B cell (primary cell): ENCODE results near the gene FERMT3. TPM values are rescaled to one million over a fixed set of nuclear protein-coding genes. Genes with fewer than 3 reads are reported as not detected.
A peak's percentile ranks its signal among the peaks of the same experiment; 100 is the strongest.

Source experiments
- ATAC-seq: fragments of 200-7000 bp; cut with Tn5 transposase; one replicate; pipeline ENCODE4 v1.10.0; 2021; ENCODE audit warnings: low read depth, mild to moderate bottlenecking, moderate number of reproducible peaks, moderate library complexity
- CTCF ChIA-PET: fragments of 350-600 bp; sonication (Branson Sonifier 250); formaldehyde crosslinking; loops from one replicate; lab custom pipeline; 2021; ENCODE audit warnings: antibody characterized with exemption, inconsistent platforms; lab: Charles Lee
- POLR2A ChIA-PET: fragments of 350-600 bp; sonication (Branson Sonifier 250); formaldehyde crosslinking; loops from one replicate; lab custom pipeline; 2021; ENCODE audit warnings: antibody characterized with exemption; lab: Charles Lee
- DNase-seq: peaks from one replicate; pipeline ENCODE4 v3.0.0; 2013
- H2AFZ ChIP-seq: 2 replicates; pipeline ENCODE4 v1.6.1; 2012; ENCODE audit warnings: mild to moderate bottlenecking, low read depth, low read length; ENCODE audit not compliant: insufficient read depth, poor library complexity, severe bottlenecking
- H3K27ac ChIP-seq, 2 donors: 1 replicate in 1 of 2; 2 replicates in 1 of 2; pipeline ENCODE4 v1.5.1; 2012 to 2013; ENCODE audit warnings: low read length in 2 of 2, mild to moderate bottlenecking in 2 of 2, moderate library complexity in 1 of 2
- H3K27me3 ChIP-seq, 4 experiments: fragments of 200-600 bp in 1 of 4; sonication (generic) in 1 of 4; replicated peaks in 1 of 4; 1 replicate in 2 of 4; 2 replicates in 2 of 4; pipeline versions ENCODE4 v1.6.1 to v1.7.0; 2013 to 2016; ENCODE audit warnings: low read length in 3 of 4, mild to moderate bottlenecking in 2 of 4, mixed read lengths in 1 of 4, moderate library complexity in 1 of 4; ENCODE audit not compliant: insufficient read depth in 4 of 4, control insufficient read depth in 3 of 4; ENCODE audit errors: control extremely low read depth in 1 of 4
- H3K36me3 ChIP-seq, 2 experiments: replicated peaks in 1 of 2; 1 replicate in 1 of 2; 2 replicates in 1 of 2; pipeline versions ENCODE4 v1.6.1 to v1.7.1; 2013; ENCODE audit warnings: low read length in 1 of 2; ENCODE audit not compliant: insufficient read depth in 2 of 2, control insufficient read depth in 1 of 2; ENCODE audit errors: control extremely low read depth in 1 of 2, extremely low read depth in 1 of 2
- H3K4me1 ChIP-seq, 2 donors: fragments of 200-600 bp in 1 of 2; sonication (generic) in 1 of 2; 1 replicate in 1 of 2; 2 replicates in 1 of 2; pipeline versions ENCODE4 v1.5.1 to v1.6.1; 2013 to 2017; ENCODE audit warnings: low read length in 2 of 2; ENCODE audit not compliant: control insufficient read depth in 2 of 2, insufficient read depth in 2 of 2
- H3K4me2 ChIP-seq: replicated peaks from 2 replicates; pipeline ENCODE3; 2012; ENCODE audit warnings: mild to moderate bottlenecking, low read depth, low read length; ENCODE audit not compliant: poor library complexity, severe bottlenecking
- H3K4me3 ChIP-seq, 5 experiments: fragments of 200-600 bp in 1 of 5; sonication (generic) in 1 of 5; 1 replicate in 3 of 5; 2 replicates in 2 of 5; pipeline versions ENCODE4 v1.5.1 to v1.7.0; 2011 to 2016; ENCODE audit warnings: low read length in 4 of 5, mild to moderate bottlenecking in 4 of 5, low read depth in 2 of 5, control low read depth in 1 of 5, moderate library complexity in 1 of 5; ENCODE audit not compliant: insufficient read depth in 1 of 5; ENCODE audit errors: control extremely low read depth in 1 of 5, extremely low read depth in 1 of 5
- H3K79me2 ChIP-seq: fragments of 200-600 bp; sonication (generic); one replicate; pipeline ENCODE4 v1.6.0; 2016; ENCODE audit warnings: low read length; ENCODE audit not compliant: control insufficient read depth, insufficient read depth
- H3K9ac ChIP-seq: fragments of 200-600 bp; sonication (generic); 2 replicates; pipeline ENCODE4 v1.6.1; 2017; ENCODE audit warnings: mild to moderate bottlenecking, low read length, moderate library complexity
- H3K9me3 ChIP-seq, 3 donors: one replicate each; pipeline versions ENCODE4 v1.6.1 to v1.7.1; 2013; ENCODE audit warnings: low read length in 2 of 3; ENCODE audit not compliant: control insufficient read depth in 2 of 3, insufficient read depth in 1 of 3; ENCODE audit errors: control extremely low read depth in 1 of 3
- H4K20me1 ChIP-seq: 2 replicates; pipeline ENCODE4 v1.6.0; 2012; ENCODE audit warnings: mild to moderate bottlenecking, low read length; ENCODE audit not compliant: insufficient read depth, control insufficient read depth, poor library complexity, severe bottlenecking
- H3K27ac Mint-ChIP-seq: one replicate; pipeline ENCODE4 v1.8.0; 2021; ENCODE audit warnings: mixed read lengths
- H3K27me3 Mint-ChIP-seq: one replicate; pipeline ENCODE4 v1.8.0; 2021; ENCODE audit warnings: mixed read lengths
- H3K4me1 Mint-ChIP-seq: one replicate; pipeline ENCODE4 v1.8.0; 2021; ENCODE audit warnings: mixed read lengths
- H3K4me3 Mint-ChIP-seq: one replicate; pipeline ENCODE4 v1.8.0; 2021; ENCODE audit warnings: mixed read lengths
- H3K9me3 Mint-ChIP-seq: one replicate; pipeline ENCODE4 v1.8.0; 2022; ENCODE audit warnings: mixed read lengths; ENCODE audit not compliant: insufficient read depth
- CTCF ChIP-seq: fragments of 200-600 bp; IDR thresholded peaks from one replicate; pipeline ENCODE4 v1.8.0; 2022; ENCODE audit warnings: antibody characterized with exemption, mild to moderate bottlenecking
- EZH2 ChIP-seq: IDR thresholded peaks from 2 replicates; pipeline ENCODE4 v1.6.1; 2012; ENCODE audit warnings: borderline replicate concordance, low read depth, mild to moderate bottlenecking, moderate library complexity, low read length; ENCODE audit not compliant: insufficient read depth, poor library complexity, severe bottlenecking
- WGBS: methylation state at CpG from one replicate; pipeline ENCODE4 v1.1.5; 2013; ENCODE audit warnings: missing lambda C conversion rate; ENCODE audit not compliant: insufficient coverage; 5-methylcytosine and 5-hydroxymethylcytosine counted together
- intact Hi-C: fragments of 100-400 bp; cut with micrococcal nuclease; formaldehyde crosslinking; loops from one replicate; pipeline ENCODE4 v1.10.0; 2022
- polyA plus RNA-seq: library from polyadenylated mRNA; depleted of rRNA; stranded (reverse); fragments of >200 nt; gene quantifications from 2 replicates; pipeline ENCODE4 v1.2.3, GENCODE V29; 2012
- total RNA-seq, 2 donors: library from RNA; stranded (reverse); fragments of 120-200 nt in 1 of 2; gene quantifications; 1 replicate in 1 of 2; 2 replicates in 1 of 2; pipeline versions ENCODE4 v1.2.3 to v1.2.4, GENCODE V29; 2013 to 2022

Gene FERMT3
- total and polyA plus RNA-seq, 2 donors (not counting 1 experiment from before 2014, with no cell fraction given): 96.2 to 170 TPM

- ATAC-seq: peak; percentile 73
- Histone ChIP-seq H4K20me1 (no peaks in the 10 kb centered on the region), H3K4me2 (peak overlapping the region; percentile 92), H3K9ac (peak overlapping the region; percentile 76), H3K4me3 (peak overlapping the region; percentile 79 to 96 (median 87)), H3K9me3 (peaks cover 0 to 3% (median 0%) of the 10 kb centered on the region in 3 donors), H3K79me2 (no peaks in the 10 kb centered on the region), H3K4me1 (peaks cover 14 to 29% of the 10 kb centered on the region in 2 donors), H3K27ac (peak overlapping the region; percentile 89 to 91), H3K27me3 (no peaks in the 10 kb centered on the region), H2AFZ (peak overlapping the region; percentile 75), H3K36me3 (no peaks in the 10 kb centered on the region)
- TF ChIP-seq EZH2: no peak
- peak; percentile 37 for TF ChIP-seq CTCF
- H3K27ac Mint-ChIP-seq: peak overlapping the region; percentile 99
- intact Hi-C loops: loop anchor here (1.0 kb wide), 9 partner anchors 16 to 84 kb away; partner anchors contain the start of genes DNAJC4, FKBP2, GPR137 and NUDT22
- H3K4me1 Mint-ChIP-seq: peaks cover 19% of the 10 kb centered on the region
- DNase-seq: peak; percentile 99
- ChIA-PET CTCF (interaction anchor here (1.0 to 5.7 kb wide), 9 partner anchors 11 to 419 kb away, joined by 3 to 73 read pairs (median 11); partner anchors contain the start of genes BAD, CATSPERZ, ESRRA and FERMT3), POLR2A (interaction anchor here (0.6 to 4.6 kb wide), 19 partner anchors 14 to 1623 kb away, joined by 3 to 67 read pairs (median 4); partner anchors contain the start of genes BAD, CCDC88B, FERMT3 and FKBP2)
- H3K9me3 Mint-ChIP-seq: no peaks in the 10 kb centered on the region
- H3K4me3 Mint-ChIP-seq: peak overlapping the region; percentile 100
- under 1% methylated on average over 58 of the region's 58 CpGs for WGBS
- H3K27me3 Mint-ChIP-seq: no peaks in the 10 kb centered on the region
Observed at GRCh38 chr11:64269540-64270220, 63.2 kb downstream of the FERMT3 start.

Other genes starting within 250 kb of the FERMT3 start
- gene COX8A, start 232.1 kb upstream of the FERMT3 start, total RNA-seq: 92.6 and 99.0 TPM in 2 replicates
- 171 and 244 TPM in 2 replicates for gene COX8A, start 232.1 kb upstream of the FERMT3 start, polyA plus RNA-seq
- gene OTUB1, start 220.3 kb upstream of the FERMT3 start, total RNA-seq: 71.0 and 78.2 TPM in 2 replicates
- 93.4 and 119 TPM in 2 replicates for gene OTUB1, start 220.3 kb upstream of the FERMT3 start, polyA plus RNA-seq
- not detected in 2 replicates for gene FLRT1, start 170.8 kb upstream of the FERMT3 start, total RNA-seq
- gene FLRT1, start 170.8 kb upstream of the FERMT3 start, polyA plus RNA-seq: not detected in 2 replicates
- 6.8 and 8.6 TPM in 2 replicates for gene MACROD1, start 40.6 kb upstream of the FERMT3 start, total RNA-seq
- gene MACROD1, start 40.6 kb upstream of the FERMT3 start, polyA plus RNA-seq: 2.7 and 3.6 TPM in 2 replicates
- gene STIP1, start 20.6 kb upstream of the FERMT3 start, total RNA-seq: 78.7 and 87.8 TPM in 2 replicates
- gene STIP1, start 20.6 kb upstream of the FERMT3 start, polyA plus RNA-seq: 42.1 and 49.8 TPM in 2 replicates
- gene TRPT1, start 19.5 kb downstream of the FERMT3 start, total RNA-seq: 59.6 and 62.0 TPM in 2 replicates
- 112 and 145 TPM in 2 replicates for gene TRPT1, start 19.5 kb downstream of the FERMT3 start, polyA plus RNA-seq
- 97.2 and 104 TPM in 2 replicates for gene NUDT22, start 19.6 kb downstream of the FERMT3 start, total RNA-seq
- 109 and 139 TPM in 2 replicates for gene NUDT22, start 19.6 kb downstream of the FERMT3 start, polyA plus RNA-seq
- 65.9 and 74.4 TPM in 2 replicates for gene DNAJC4, start 23.8 kb downstream of the FERMT3 start, total RNA-seq
- gene DNAJC4, start 23.8 kb downstream of the FERMT3 start, polyA plus RNA-seq: 93.1 and 105 TPM in 2 replicates
- 152 and 153 TPM in 2 replicates for gene VEGFB, start 27.9 kb downstream of the FERMT3 start, total RNA-seq
- gene VEGFB, start 27.9 kb downstream of the FERMT3 start, polyA plus RNA-seq: 56.4 and 64.6 TPM in 2 replicates
- 23.7 and 25.7 TPM in 2 replicates for gene FKBP2, start 34.4 kb downstream of the FERMT3 start, total RNA-seq
- 38.2 and 56.5 TPM in 2 replicates for gene FKBP2, start 34.4 kb downstream of the FERMT3 start, polyA plus RNA-seq
- gene PPP1R14B, start 40.2 kb downstream of the FERMT3 start, total RNA-seq: 39.2 and 41.2 TPM in 2 replicates
- gene PPP1R14B, start 40.2 kb downstream of the FERMT3 start, polyA plus RNA-seq: 35.9 and 51.0 TPM in 2 replicates
- gene PLCB3, start 44.8 kb downstream of the FERMT3 start, total RNA-seq: 7.6 and 8.1 TPM in 2 replicates
- 2.7 and 3.0 TPM in 2 replicates for gene PLCB3, start 44.8 kb downstream of the FERMT3 start, polyA plus RNA-seq
- gene BAD, start 77.9 kb downstream of the FERMT3 start, total RNA-seq: 24.0 and 25.0 TPM in 2 replicates
- 22.7 and 39.1 TPM in 2 replicates for gene BAD, start 77.9 kb downstream of the FERMT3 start, polyA plus RNA-seq
- 62.5 and 66.1 TPM in 2 replicates for gene GPR137, start 79.1 kb downstream of the FERMT3 start, total RNA-seq
- gene GPR137, start 79.1 kb downstream of the FERMT3 start, polyA plus RNA-seq: 49.9 and 58.8 TPM in 2 replicates
- gene KCNK4, start 84.6 kb downstream of the FERMT3 start, total RNA-seq: 0.32 and 0.39 TPM in 2 replicates
- 0.09 TPM in 1 of 2 replicates, not detected in the other for gene KCNK4, start 84.6 kb downstream of the FERMT3 start, polyA plus RNA-seq
- not detected in 2 replicates for gene CATSPERZ, start 93.6 kb downstream of the FERMT3 start, total RNA-seq
- gene CATSPERZ, start 93.6 kb downstream of the FERMT3 start, polyA plus RNA-seq: 0.39 TPM in 1 of 2 replicates, not detected in the other
- 39.6 and 43.1 TPM in 2 replicates for gene ESRRA, start 98.8 kb downstream of the FERMT3 start, total RNA-seq
- gene ESRRA, start 98.8 kb downstream of the FERMT3 start, polyA plus RNA-seq: 16.3 and 19.5 TPM in 2 replicates
- 133 and 143 TPM in 2 replicates for gene TRMT112, start 110.8 kb downstream of the FERMT3 start, total RNA-seq
- gene TRMT112, start 110.8 kb downstream of the FERMT3 start, polyA plus RNA-seq: 203 and 231 TPM in 2 replicates
- 50.4 and 56.3 TPM in 2 replicates for gene PRDX5, start 111.4 kb downstream of the FERMT3 start, total RNA-seq
- 95.5 and 96.9 TPM in 2 replicates for gene PRDX5, start 111.4 kb downstream of the FERMT3 start, polyA plus RNA-seq
- gene CCDC88B, start 133.5 kb downstream of the FERMT3 start, total RNA-seq: 172 and 180 TPM in 2 replicates
- 208 and 230 TPM in 2 replicates for gene CCDC88B, start 133.5 kb downstream of the FERMT3 start, polyA plus RNA-seq
- 22.6 and 24.2 TPM in 2 replicates for gene RPS6KA4, start 152.4 kb downstream of the FERMT3 start, total RNA-seq
- 30.4 and 32.5 TPM in 2 replicates for gene RPS6KA4, start 152.4 kb downstream of the FERMT3 start, polyA plus RNA-seq